ENCODE measurements around the gene UCHL3.

UCHL3 gene

GRCh38 chr13:75512253-75512652, 37.3 kb upstream of the UCHL3 start:
- H3K27ac ChIP-seq (ENCODE audit: low read depth, low read length, poor library complexity, severe bottlenecking) = no peak overlapping the region
- no peaks in the 10 kb centered on the region for H4K20me1 ChIP-seq (ENCODE audit: insufficient read depth, low read length)
- H3K36me3 ChIP-seq (ENCODE audit: insufficient read depth, low read length) = no peaks in the 10 kb centered on the region
- no peaks in the 10 kb centered on the region for H3F3A ChIP-seq (ENCODE audit: insufficient read depth, low read length)
- H3K9ac ChIP-seq (ENCODE audit: low read length) = no peak overlapping the region
- H3K4me3 ChIP-seq (ENCODE audit: low read depth, low read length, poor library complexity, severe bottlenecking) = no peak overlapping the region
- H3K27me3 ChIP-seq (ENCODE audit: insufficient read depth, low read length) = no peaks in the 10 kb centered on the region
- no peaks in the 10 kb centered on the region for H3K9me2 ChIP-seq (ENCODE audit: low read depth, low read length)
- no peaks in the 10 kb centered on the region for H3K9me3 ChIP-seq (ENCODE audit: low read length)
- no peak overlapping the region for H2AFZ ChIP-seq (ENCODE audit: low read length)
- no peaks in the 10 kb centered on the region for H3K4me1 ChIP-seq (ENCODE audit: insufficient read depth, low read length, severe bottlenecking)
- TF ChIP-seq EZH2 (IDR thresholded peaks at IDR 0.05; ENCODE audit: borderline replicate concordance, low read length) = no peak
- TF ChIP-seq, protein P1, sequence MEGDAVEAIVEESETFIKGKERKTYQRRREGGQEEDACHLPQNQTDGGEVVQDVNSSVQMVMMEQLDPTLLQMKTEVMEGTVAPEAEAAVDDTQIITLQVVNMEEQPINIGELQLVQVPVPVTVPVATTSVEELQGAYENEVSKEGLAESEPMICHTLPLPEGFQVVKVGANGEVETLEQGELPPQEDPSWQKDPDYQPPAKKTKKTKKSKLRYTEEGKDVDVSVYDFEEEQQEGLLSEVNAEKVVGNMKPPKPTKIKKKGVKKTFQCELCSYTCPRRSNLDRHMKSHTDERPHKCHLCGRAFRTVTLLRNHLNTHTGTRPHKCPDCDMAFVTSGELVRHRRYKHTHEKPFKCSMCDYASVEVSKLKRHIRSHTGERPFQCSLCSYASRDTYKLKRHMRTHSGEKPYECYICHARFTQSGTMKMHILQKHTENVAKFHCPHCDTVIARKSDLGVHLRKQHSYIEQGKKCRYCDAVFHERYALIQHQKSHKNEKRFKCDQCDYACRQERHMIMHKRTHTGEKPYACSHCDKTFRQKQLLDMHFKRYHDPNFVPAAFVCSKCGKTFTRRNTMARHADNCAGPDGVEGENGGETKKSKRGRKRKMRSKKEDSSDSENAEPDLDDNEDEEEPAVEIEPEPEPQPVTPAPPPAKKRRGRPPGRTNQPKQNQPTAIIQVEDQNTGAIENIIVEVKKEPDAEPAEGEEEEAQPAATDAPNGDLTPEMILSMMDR (IDR thresholded peaks at IDR 0.05; ENCODE audit: low read length) = no peak
- H3K4me2 ChIP-seq (ENCODE audit: low read length) = no peak overlapping the region
- H3K79me2 ChIP-seq (ENCODE audit: insufficient read depth, low read length) = no peaks in the 10 kb centered on the region

GRCh38 chr13:75513271-75513670, 36.3 kb upstream of the UCHL3 start:
- H3K9me3 ChIP-seq (ENCODE audit: low read length) = no peaks in the 10 kb centered on the region

GRCh38 chr13:75514080-75514995, 35.3 kb upstream of the UCHL3 start:
- Histone ChIP-seq H3F3A (ENCODE audit: insufficient read depth, low read length) (no peaks in the 10 kb centered on the region), H3K4me1 (ENCODE audit: insufficient read depth, low read length, severe bottlenecking) (no peaks in the 10 kb centered on the region), H3K4me2 (ENCODE audit: low read length) (no peak overlapping the region), H3K79me2 (ENCODE audit: insufficient read depth, low read length) (no peaks in the 10 kb centered on the region), H3K9ac (ENCODE audit: low read length) (no peak overlapping the region), H3K9me3 (ENCODE audit: low read length) (no peaks in the 10 kb centered on the region), H3K27me3 (ENCODE audit: insufficient read depth, low read length) (no peaks in the 10 kb centered on the region), H2AFZ (ENCODE audit: low read length) (no peak overlapping the region), H3K27ac (ENCODE audit: low read depth, low read length, poor library complexity, severe bottlenecking) (no peak overlapping the region), H3K36me3 (ENCODE audit: insufficient read depth, low read length) (no peaks in the 10 kb centered on the region), H3K4me3 (ENCODE audit: low read depth, low read length, poor library complexity, severe bottlenecking) (no peak overlapping the region), H4K20me1 (ENCODE audit: insufficient read depth, low read length) (no peaks in the 10 kb centered on the region), H3K9me2 (ENCODE audit: low read depth, low read length) (no peaks in the 10 kb centered on the region)
- TF ChIP-seq, protein P1 (IDR thresholded peaks at IDR 0.05; ENCODE audit: low read length) = no peak
- no peak for TF ChIP-seq EZH2 (IDR thresholded peaks at IDR 0.05; ENCODE audit: borderline replicate concordance, low read length)

More at GRCh38 chr13:75513271-75513670, 36.3 kb upstream of the UCHL3 start:
- no peak overlapping the region for H2AFZ ChIP-seq (ENCODE audit: low read length)
- no peak overlapping the region for H3K9ac ChIP-seq (ENCODE audit: low read length)
- TF ChIP-seq EZH2 (IDR thresholded peaks at IDR 0.05; ENCODE audit: borderline replicate concordance, low read length) = no peak
- TF ChIP-seq, protein P1 (IDR thresholded peaks at IDR 0.05; ENCODE audit: low read length) = no peak
- H3K4me3 ChIP-seq (ENCODE audit: low read depth, low read length, poor library complexity, severe bottlenecking) = no peak overlapping the region
- no peaks in the 10 kb centered on the region for H3F3A ChIP-seq (ENCODE audit: insufficient read depth, low read length)
- H3K36me3 ChIP-seq (ENCODE audit: insufficient read depth, low read length) = no peaks in the 10 kb centered on the region
- no peak overlapping the region for H3K4me2 ChIP-seq (ENCODE audit: low read length)
- no peaks in the 10 kb centered on the region for H3K79me2 ChIP-seq (ENCODE audit: insufficient read depth, low read length)
- no peaks in the 10 kb centered on the region for H3K4me1 ChIP-seq (ENCODE audit: insufficient read depth, low read length, severe bottlenecking)
- H3K9me2 ChIP-seq (ENCODE audit: low read depth, low read length) = no peaks in the 10 kb centered on the region
- no peak overlapping the region for H3K27ac ChIP-seq (ENCODE audit: low read depth, low read length, poor library complexity, severe bottlenecking)
- no peaks in the 10 kb centered on the region for H3K27me3 ChIP-seq (ENCODE audit: insufficient read depth, low read length)
- H4K20me1 ChIP-seq (ENCODE audit: insufficient read depth, low read length) = no peaks in the 10 kb centered on the region
